Left ventricle myocardium superior (tissue), 1 donor: ENCODE measurements around the gene RHBDL1. TPM values are rescaled to one million over a fixed set of nuclear protein-coding genes. Genes with fewer than 3 reads are reported as not detected.
"Not testable (repeated sequence)": the region's sequence is repeated elsewhere in the genome, so short reads cannot be mapped to it uniquely, and the experiment has no call there.

Experiments
- ATAC-seq: fragments of 200-7000 bp; cut with Tn5 transposase; one replicate; pipeline ENCODE4 v1.9.1; 2020; ENCODE audit warnings: mild to moderate bottlenecking, moderate library complexity
- DNase-seq: peaks from one replicate; pipeline ENCODE4 v3.0.0-alpha.2; 2020
- intact Hi-C: fragments of 100-400 bp; cut with micrococcal nuclease; formaldehyde crosslinking; loops from one replicate; pipeline ENCODE4 v1.11.0; 2022
- total RNA-seq: library from RNA; stranded (reverse); fragmentation: NEBNext Ultra II Directional; extraction: Animal tissue kit (Norgen Biotek cat#: 25700); gene quantifications from one replicate; pipeline ENCODE4 v1.2.1, GENCODE V29; 2021
- donor health status: DM: no; HTN: yes; CAD: no; lungs with severe emphysema.

RHBDL1 gene
- total RNA-seq, 1 donor from 2014 or later = 1.9 TPM

GRCh38 chr16:680625-680945 is 5.1 kb downstream of the RHBDL1 start:
- intact Hi-C loops = no loop called here

DNA sequence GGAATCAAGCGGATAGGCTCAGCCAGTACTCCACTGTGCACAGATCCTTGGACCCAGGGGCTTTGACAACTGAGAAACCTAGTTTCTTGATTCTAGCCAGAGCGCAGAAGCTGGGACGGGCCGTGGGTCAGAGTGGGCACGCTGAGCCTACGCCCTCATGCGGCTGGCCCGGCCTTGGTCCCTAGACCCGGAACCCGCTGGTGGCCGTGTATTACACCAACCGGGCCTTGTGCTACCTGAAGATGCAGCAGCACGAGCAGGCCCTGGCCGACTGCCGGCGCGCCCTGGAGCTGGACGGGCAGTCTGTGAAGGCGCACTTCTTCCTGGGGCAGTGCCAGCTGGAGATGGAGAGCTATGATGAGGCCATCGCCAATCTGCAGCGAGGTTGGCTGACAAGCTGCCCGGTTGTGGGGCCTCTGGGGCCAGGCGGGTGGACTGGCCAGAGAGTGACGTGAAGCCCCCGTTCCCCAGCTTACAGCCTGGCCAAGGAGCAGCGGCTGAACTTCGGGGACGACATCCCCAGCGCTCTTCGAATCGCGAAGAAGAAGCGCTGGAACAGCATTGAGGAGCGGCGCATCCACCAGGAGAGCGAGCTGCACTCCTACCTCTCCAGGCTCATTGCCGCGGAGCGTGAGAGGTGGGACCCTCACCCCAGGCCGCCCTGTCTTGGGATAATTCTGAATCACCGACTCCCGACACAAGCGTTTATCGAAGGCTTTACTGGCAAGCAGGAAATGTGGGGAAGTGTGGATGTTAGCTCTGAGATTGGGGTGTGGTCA is 5.7 kb downstream of the RHBDL1 start:
- no peak for ATAC-seq
- DNase-seq = peak; percentile 67
- intact Hi-C loops = no loop called here

More at GRCh38 chr16:680625-680945, 5.1 kb downstream of the RHBDL1 start:
- ATAC-seq (no peak), DNase-seq (no peak)

- intact Hi-C loops = no loop called here
- ATAC-seq (no peak), DNase-seq (peak; percentile 62)
Measured at GRCh38 chr16:681746-682427, 6.4 kb downstream of the RHBDL1 start.

- no peak for DNase-seq
- intact Hi-C loops = no loop called here
- no peak for ATAC-seq
Measured at GRCh38 chr16:682493-683395, 7.3 kb downstream of the RHBDL1 start.

DNA sequence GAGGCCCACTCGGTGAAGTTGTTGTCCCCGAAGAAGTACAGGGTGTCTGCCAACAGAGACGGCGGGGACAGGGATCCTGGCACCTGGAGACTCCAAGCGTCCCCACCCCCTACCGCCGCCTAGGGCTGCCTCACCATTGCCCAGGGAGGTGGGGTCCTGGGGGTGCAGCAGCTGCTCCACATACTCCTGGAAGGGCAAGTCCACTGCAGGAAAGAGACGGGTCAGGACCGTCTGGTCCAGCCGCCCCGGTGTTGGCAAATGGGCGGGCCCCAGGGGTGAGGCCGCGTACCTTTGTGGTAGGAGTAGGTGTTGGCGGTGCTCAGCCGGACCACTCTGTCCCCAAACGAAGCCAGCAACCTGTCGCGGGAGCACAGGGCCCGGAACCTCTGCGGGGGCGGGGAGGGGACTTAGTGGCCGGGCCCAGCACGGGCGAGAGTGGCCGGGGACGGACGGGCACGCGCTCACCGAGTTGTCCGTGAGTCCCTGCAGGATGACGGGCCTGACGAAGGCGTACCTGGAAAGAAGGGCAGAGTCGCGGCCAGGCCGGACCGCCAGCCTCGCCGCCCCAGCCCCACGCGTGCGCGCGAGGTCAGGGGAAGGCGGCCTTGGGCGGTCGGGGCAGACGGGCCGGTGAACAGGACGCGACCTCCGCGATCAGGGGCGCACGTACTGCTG is 8.1 kb downstream of the RHBDL1 start:
- intact Hi-C loops = no loop called here
- DNase-seq (no peak), ATAC-seq (no peak)

- intact Hi-C loops = no loop called here
- DNase-seq = peak; percentile 99
- ATAC-seq = peak; percentile 63
Measured at GRCh38 chr16:684071-684794, 8.8 kb downstream of the RHBDL1 start, which contains the start of gene JMJD8. Gene JMJD8, minus strand, starts transcription at chr16:684334. Its CDS starts 15 bp downstream, at chr16:684319.

GRCh38 chr16:684961-685696 is 9.7 kb downstream of the RHBDL1 start:
- DNase-seq (peak; percentile 53), ATAC-seq (no peak)
- intact Hi-C loops = no loop called here

GRCh38 chr16:685967-686366 is 10.5 kb downstream of the RHBDL1 start:
- peak; percentile 60 for DNase-seq
- no peak for ATAC-seq
- intact Hi-C loops = no loop called here

- intact Hi-C loops = no loop called here
- no peak for ATAC-seq
- DNase-seq = no peak
Measured at GRCh38 chr16:686459-687260, 11.2 kb downstream of the RHBDL1 start.

GRCh38 chr16:687499-687898 is 12.0 kb downstream of the RHBDL1 start:
- intact Hi-C loops = no loop called here
- ATAC-seq = no peak
- no peak for DNase-seq

DNA sequence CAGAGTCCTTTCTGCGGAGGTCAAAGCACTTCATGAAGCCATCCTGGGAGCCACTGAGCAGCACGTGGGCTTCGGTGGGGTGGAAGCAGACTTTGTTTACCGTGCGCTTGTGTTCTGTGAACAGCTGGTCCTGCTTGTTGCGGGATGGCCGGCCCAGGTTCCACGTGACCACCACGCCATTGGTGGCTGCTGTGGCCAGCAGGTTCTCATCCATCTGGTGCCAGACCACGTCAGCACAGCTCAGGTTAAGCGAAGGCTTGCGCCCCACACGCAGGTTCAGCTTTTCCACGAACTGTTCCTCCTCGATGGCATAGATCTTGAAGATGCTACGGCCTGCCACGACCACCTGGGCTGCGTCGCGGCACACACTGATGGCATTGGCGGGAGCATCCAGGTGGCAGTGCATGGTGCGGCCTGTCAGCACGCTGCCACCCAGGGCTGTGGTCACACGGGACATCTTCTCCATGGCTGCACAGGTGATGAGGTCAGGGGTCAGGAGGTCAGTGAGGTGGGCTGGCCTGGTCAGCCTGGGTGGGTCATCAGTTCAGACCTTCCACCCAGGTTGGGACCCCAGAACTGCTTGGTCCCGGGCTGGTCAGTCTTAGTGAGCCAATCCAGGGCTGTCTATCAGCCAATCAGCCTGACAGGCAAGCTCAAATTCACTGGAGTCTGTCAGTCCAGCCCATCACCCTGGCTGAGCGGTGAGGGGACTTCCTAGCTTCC is 13.9 kb downstream of the RHBDL1 start:
- DNase-seq (no peak), ATAC-seq (no peak)
- intact Hi-C loops = no loop called here

GRCh38 chr16:691242-691641 is 15.8 kb downstream of the RHBDL1 start:
- intact Hi-C loops, ATAC-seq, DNase-seq: not testable (repeated sequence)

GRCh38 chr16:692356-693108 is 17.1 kb downstream of the RHBDL1 start:
- intact Hi-C loops = no loop called here
- DNase-seq = no peak
- ATAC-seq = no peak

GRCh38 chr16:693364-693763 is 17.9 kb downstream of the RHBDL1 start:
- intact Hi-C loops = no loop called here
- no peak for DNase-seq
- no peak for ATAC-seq

DNA sequence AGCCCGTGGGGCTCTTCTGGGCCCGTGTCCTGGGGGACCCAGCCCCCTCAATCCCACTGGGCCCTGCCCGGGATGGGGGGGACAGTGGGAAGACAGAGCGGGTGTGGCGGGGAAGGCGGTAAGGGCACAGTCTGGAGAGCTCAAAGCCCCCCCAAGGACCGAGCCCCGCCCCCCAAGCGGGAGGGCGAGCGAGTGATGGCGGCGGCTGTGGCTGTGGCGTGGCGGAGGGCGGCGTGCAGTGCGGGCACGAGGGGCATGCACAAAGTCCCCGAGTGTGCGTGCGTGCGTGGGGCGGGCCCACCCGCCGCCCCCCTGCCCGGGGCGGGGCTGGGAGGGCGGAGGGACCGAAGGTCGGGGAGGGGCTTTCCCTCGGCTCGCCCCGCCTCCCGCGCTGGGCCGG is 18.3 kb downstream of the RHBDL1 start:
- DNase-seq = no peak
- no peak for ATAC-seq
- intact Hi-C loops = no loop called here
